Keratinocyte (primary cell): ENCODE data around the gene MYH6. TPM values are rescaled to one million over a fixed set of nuclear protein-coding genes. Genes with fewer than 3 reads are reported as not detected.

Source experiments
- DNase-seq: peaks from one replicate; pipeline ENCODE4 v3.0.0-alpha.2; 2011; ENCODE audit warnings: low read depth, missing footprints, low spot score
- FAIRE-seq: peaks from 2 replicates; lab custom pipeline; 2011; peaks lifted over from hg19 to GRCh38; lab: Jason Lieb, UNC
- H2AFZ ChIP-seq: 2 replicates; pipeline ENCODE4 v1.6.0; 2012; ENCODE audit warnings: low read length, control low read depth, inconsistent platforms; ENCODE audit not compliant: control insufficient read depth
- H3K27ac ChIP-seq: 2 replicates; pipeline ENCODE4 v1.5.1; 2011; ENCODE audit warnings: low read length; ENCODE audit not compliant: control insufficient read depth, insufficient read depth
- H3K27me3 ChIP-seq: 3 replicates; pipeline ENCODE4 v1.6.0; 2011; ENCODE audit warnings: low read length; ENCODE audit not compliant: control insufficient read depth, insufficient read depth; ENCODE audit errors: extremely low read depth
- H3K36me3 ChIP-seq, 2 experiments: 2 replicates in 1 of 2; 3 replicates in 1 of 2; pipeline ENCODE4 v1.5.1; 2011; ENCODE audit warnings: low read length in 2 of 2, mild to moderate bottlenecking in 1 of 2; ENCODE audit not compliant: control insufficient read depth in 2 of 2, insufficient read depth in 2 of 2; ENCODE audit errors: extremely low read depth in 1 of 2
- H3K4me1 ChIP-seq: 3 replicates; pipeline ENCODE4 v1.5.1; 2011; ENCODE audit warnings: low read length; ENCODE audit not compliant: control insufficient read depth, insufficient read depth; ENCODE audit errors: extremely low read depth
- H3K4me2 ChIP-seq: 3 replicates; pipeline ENCODE4 v1.6.0; 2011; ENCODE audit warnings: low read depth, low read length; ENCODE audit not compliant: control insufficient read depth, insufficient read depth; ENCODE audit errors: extremely low read depth
- H3K4me3 ChIP-seq, 3 experiments: fragments of 200-600 bp in 1 of 3; sonication (generic) in 1 of 3; 2 replicates in 2 of 3; 3 replicates in 1 of 3; pipeline ENCODE4 v1.5.1; 2011 to 2016; ENCODE audit warnings: low read length in 3 of 3, mild to moderate bottlenecking in 3 of 3, control low read depth in 2 of 3, inconsistent platforms in 1 of 3, low read depth in 1 of 3, mixed read lengths in 1 of 3, mixed run types in 1 of 3, moderate library complexity in 1 of 3; ENCODE audit not compliant: control insufficient read depth in 2 of 3, insufficient read depth in 2 of 3; ENCODE audit errors: extremely low read depth in 1 of 3
- H3K79me2 ChIP-seq: 2 replicates; pipeline ENCODE4 v1.6.0; 2012; ENCODE audit warnings: low read length; ENCODE audit not compliant: control insufficient read depth, insufficient read depth
- H3K9ac ChIP-seq: 3 replicates; pipeline ENCODE4 v1.6.0; 2011; ENCODE audit warnings: low read length; ENCODE audit not compliant: control insufficient read depth, insufficient read depth; ENCODE audit errors: extremely low read depth
- H3K9me1 ChIP-seq: 3 replicates; pipeline ENCODE4 v1.6.0; 2011; ENCODE audit warnings: low read length; ENCODE audit not compliant: control insufficient read depth, insufficient read depth; ENCODE audit errors: extremely low read depth
- H3K9me3 ChIP-seq: 2 replicates; pipeline ENCODE4 v1.5.1; 2012; ENCODE audit warnings: low read depth, low read length; ENCODE audit not compliant: control insufficient read depth
- H4K20me1 ChIP-seq: 3 replicates; pipeline ENCODE4 v1.6.0; 2011; ENCODE audit warnings: low read length; ENCODE audit not compliant: control insufficient read depth, insufficient read depth; ENCODE audit errors: extremely low read depth
- CTCF ChIP-seq, 3 experiments: IDR thresholded peaks in 1 of 3; conservative IDR thresholded peaks in 1 of 3; optimal IDR thresholded peaks in 1 of 3; 2 replicates in 2 of 3; 3 replicates in 1 of 3; pipeline versions ENCODE3 to v1.5.1; 2011; ENCODE audit warnings: low read length in 3 of 3, mild to moderate bottlenecking in 3 of 3, moderate library complexity in 2 of 3, control low read depth in 1 of 3, inconsistent platforms in 1 of 3; ENCODE audit not compliant: insufficient read depth in 2 of 3; ENCODE audit errors: extremely low read depth in 1 of 3
- EZH2 ChIP-seq: IDR thresholded peaks from one replicate; pipeline ENCODE4 v1.6.1; 2012; ENCODE audit warnings: inconsistent platforms, mild to moderate bottlenecking, low read length, moderate library complexity
- dilution Hi-C: fragments of 300-500 bp; cut with MboI; formaldehyde crosslinking; loops from one replicate; pipeline ENCODE4 v1.7.0; 2020; ENCODE audit warnings: low sequenced_read_pairs; ENCODE audit not compliant: extremely low pct_ligation_motif_present
- polyA plus RNA-seq, 5 experiments: library from polyadenylated mRNA; depleted of rRNA in 3 of 5; stranded (reverse) in 3 of 5; stranded (forward) in 1 of 5; unstranded in 1 of 5; fragments of >200 nt; gene quantifications; 1 replicate in 1 of 5; 2 replicates in 3 of 5; 3 replicates in 1 of 5; pipeline versions ENCODE4 v1.2.1 to v1.2.3, GENCODE V29; 2011 to 2012; ENCODE audit warnings: missing spikeins in 2 of 5, low read depth in 1 of 5, low replicate concordance in 1 of 5

MYH6 gene
- polyA plus RNA-seq, 1 donor (not counting 4 experiments of a cell fraction or from before 2014, with no cell fraction given): not detected

DNA sequence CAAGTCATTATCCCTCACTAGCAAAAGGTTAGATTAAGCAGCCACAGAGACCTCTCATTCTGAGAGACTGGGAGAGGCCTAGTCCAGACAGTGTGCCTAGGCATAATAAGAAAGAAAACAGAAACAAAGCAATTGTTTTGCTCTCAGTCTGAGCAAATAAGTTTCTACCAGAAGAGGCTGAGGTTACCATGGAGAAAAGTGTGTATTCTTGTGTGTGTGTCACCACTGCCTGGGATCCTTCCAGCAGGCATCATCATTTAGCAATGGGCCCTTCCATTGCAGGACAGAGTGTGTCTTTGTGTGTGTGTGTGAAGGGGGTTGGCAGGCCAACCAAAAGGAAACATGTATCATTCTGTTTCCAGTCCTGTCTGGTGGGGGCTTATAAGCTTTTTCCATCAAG, 46.8 kb downstream of the MYH6 start:
- Histone ChIP-seq H3K9me3 (no peaks in the 10 kb centered on the region), H3K27me3 (no peaks in the 10 kb centered on the region), H2AFZ (no peak overlapping the region), H4K20me1 (no peaks in the 10 kb centered on the region), H3K9ac (no peak overlapping the region), H3K4me1 (peaks cover 15% of the 10 kb centered on the region), H3K4me3 (no peak overlapping the region), H3K9me1 (no peaks in the 10 kb centered on the region), H3K4me2 (no peak overlapping the region), H3K79me2 (no peaks in the 10 kb centered on the region), H3K27ac (no peak overlapping the region), H3K36me3 (peaks cover 0 to 2% of the 10 kb centered on the region in 2 experiments)
- dilution Hi-C loops: no loop called here
- DNase-seq: no peak
- TF ChIP-seq EZH2: no peak
- TF ChIP-seq CTCF (optimal IDR thresholded peaks at IDR 0.05 in 1 of 3, IDR thresholded peaks at IDR 0.05 in 1 of 3, conservative IDR thresholded peaks at IDR 0.05 in 1 of 3; ENCODE audit: extremely low read depth in 1 of 3, insufficient read depth in 2 of 3, low read length in 3 of 3): no peak
- FAIRE-seq: no peak

DNA sequence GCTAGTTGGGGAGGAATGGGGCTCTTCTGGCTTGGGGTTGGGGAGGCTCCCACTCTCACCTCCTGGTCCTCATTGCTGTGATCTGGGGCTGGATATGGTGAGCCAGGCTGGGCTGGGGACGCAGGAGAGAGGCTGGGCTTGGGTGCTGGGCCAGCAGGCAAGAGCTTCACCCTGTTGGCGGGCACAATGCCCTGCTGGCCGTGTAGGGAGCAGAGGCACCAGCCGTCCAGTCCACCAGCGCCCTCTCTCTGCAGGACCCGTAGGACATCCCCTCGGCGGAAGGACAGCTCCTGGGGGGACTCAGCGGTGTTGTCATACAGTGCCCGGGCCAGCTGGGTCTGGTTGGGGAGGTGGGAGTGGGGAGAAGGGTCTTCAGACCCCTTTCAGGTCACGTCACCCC, 47.6 kb downstream of the MYH6 start:
- no peak overlapping the region for H3K4me2 ChIP-seq
- no peaks in the 10 kb centered on the region for H3K79me2 ChIP-seq
- no peak overlapping the region for H3K4me3 ChIP-seq
- H2AFZ ChIP-seq: no peak overlapping the region
- DNase-seq (no peak), FAIRE-seq (no peak)
- no peak overlapping the region for H3K9ac ChIP-seq
- peaks cover 12% of the 10 kb centered on the region for H3K4me1 ChIP-seq
- dilution Hi-C loops: no loop called here
- peaks cover 0 to 2% of the 10 kb centered on the region in 2 experiments for H3K36me3 ChIP-seq
- no peaks in the 10 kb centered on the region for H3K9me3 ChIP-seq
- no peaks in the 10 kb centered on the region for H3K27me3 ChIP-seq
- no peaks in the 10 kb centered on the region for H3K9me1 ChIP-seq
- no peak overlapping the region for H3K27ac ChIP-seq
- TF ChIP-seq EZH2 (no peak), CTCF (optimal IDR thresholded peaks at IDR 0.05 in 1 of 3, IDR thresholded peaks at IDR 0.05 in 1 of 3, conservative IDR thresholded peaks at IDR 0.05 in 1 of 3; ENCODE audit: extremely low read depth in 1 of 3, insufficient read depth in 2 of 3, low read length in 3 of 3) (no peak)
- no peaks in the 10 kb centered on the region for H4K20me1 ChIP-seq
